NOMO-1 (cell line): ENCODE data around the gene STYX.
A peak's percentile ranks its signal among the peaks of the same experiment; 100 is the strongest.

Source experiments
- DNase-seq, 2 experiments: peaks; one replicate each; lab custom pipeline; 2025; ENCODE audit not compliant: unreplicated experiment in 2 of 2; lab: John Stamatoyannopoulos, UW

Gene STYX

DNA sequence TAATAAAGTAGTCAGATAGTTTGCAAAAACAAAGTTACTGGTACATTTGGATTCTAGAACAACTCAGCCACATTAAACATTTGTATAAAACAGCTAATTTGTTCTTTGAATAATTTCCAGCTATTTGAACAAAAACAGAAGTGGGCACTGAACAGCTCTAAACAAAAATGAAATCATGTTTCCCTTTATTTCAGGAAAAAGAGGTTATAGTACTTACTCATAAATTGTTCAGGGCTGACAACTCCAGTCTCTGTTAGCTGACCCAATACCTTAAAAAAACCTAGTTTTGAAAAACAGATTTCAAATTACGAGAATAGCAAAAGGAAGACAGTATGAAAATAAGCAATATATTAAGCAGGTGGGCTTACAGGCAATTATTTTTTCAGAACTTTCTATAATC, 53.2 kb downstream of the STYX start:
- DNase-seq = peak in 1 of 2 experiments; percentile 7

DNA sequence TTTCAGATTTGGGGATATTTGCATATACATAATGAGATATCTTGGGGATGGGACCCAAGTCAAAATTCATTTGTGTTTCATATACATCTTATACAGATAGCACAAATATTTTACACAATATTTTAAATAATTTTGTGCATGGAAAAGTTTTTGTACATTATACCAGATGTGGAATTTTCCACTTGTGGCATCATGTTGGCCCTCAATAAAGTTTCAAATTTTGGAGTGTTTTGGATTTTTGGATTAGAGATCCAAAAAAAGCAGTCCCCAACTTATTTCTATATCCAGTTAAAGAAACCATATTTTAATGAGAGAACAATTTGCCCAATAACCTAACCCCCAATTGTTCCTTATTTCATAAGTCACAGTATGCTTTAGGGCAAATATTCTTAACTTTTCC, 56.9 kb downstream of the STYX start:
- no peak for DNase-seq

DNA sequence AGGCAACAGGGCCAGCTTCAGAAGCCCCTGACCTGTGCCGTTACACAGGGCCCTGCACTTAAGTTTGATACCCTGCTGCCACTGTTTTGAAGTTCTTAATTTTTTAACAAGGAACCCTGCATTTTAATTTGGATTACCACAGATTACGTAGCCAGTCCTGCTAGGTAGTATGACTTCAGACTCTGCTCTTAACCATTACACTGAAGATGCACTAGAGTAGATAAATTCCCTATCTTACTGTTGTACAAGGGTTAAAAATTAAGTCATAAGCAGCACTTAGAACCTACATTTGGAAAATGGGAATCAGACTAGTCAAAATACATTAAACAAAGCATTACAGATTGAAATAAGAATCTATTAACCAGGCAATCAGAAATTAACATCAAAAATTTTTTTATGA, 59.2 kb downstream of the STYX start:
- no peak for DNase-seq

DNA sequence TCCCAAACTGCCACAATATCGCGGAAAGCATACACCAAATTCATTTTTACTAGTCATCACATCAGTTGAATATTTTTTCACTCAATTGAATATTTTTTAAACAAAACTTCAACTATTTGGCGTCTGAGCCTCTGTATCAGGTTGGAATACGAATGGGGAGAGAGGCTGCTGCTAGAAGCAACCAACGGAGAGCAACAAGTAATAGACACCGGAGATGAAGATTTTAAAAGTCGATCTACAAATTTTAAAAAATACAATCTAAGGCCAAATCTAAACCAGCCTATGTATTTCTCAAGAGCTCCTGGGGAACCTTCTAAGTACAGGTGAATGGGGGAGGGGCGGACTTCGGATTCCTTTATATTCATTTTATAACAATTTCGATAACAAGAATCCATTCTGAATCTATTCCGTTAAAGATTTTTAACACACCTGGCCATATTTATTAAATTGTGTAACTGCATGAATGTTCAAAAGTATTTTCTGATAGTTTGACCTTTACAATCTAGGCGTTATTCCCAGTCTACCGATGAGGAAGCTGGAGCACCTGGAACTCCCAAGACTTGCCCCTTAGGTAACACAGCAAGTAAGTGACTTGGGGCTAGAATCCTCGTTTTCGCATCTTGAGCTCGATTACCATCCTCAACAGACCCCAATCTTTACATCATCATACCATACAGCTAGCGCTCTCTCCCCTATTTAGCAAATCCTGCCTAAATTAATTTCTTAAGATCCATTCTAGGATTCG, 60.2 kb downstream of the STYX start:
- no peak for DNase-seq

DNA sequence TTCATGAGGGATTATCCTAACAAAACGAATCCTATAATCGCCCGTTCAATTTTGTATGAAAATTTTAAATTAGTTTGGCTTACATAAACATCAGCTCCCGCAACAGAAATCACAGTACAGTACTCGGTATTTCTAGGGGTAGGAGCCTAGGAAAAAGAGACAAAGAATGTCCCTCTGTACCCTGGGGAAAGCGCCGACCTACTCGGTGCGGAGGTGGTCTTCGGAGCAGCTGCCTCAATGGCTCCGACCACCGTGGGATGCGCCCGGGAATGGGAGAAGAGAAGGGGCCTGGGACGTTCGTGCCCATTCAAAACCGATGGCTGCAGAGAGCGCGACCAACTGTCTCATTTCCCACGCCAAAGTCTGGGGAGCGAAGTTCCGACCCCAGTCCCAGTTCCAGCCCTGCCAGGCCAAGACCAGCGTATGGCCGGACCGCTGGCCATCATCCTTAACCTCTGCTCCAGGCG, 60.8 kb downstream of the STYX start:
- DNase-seq = no peak

DNA sequence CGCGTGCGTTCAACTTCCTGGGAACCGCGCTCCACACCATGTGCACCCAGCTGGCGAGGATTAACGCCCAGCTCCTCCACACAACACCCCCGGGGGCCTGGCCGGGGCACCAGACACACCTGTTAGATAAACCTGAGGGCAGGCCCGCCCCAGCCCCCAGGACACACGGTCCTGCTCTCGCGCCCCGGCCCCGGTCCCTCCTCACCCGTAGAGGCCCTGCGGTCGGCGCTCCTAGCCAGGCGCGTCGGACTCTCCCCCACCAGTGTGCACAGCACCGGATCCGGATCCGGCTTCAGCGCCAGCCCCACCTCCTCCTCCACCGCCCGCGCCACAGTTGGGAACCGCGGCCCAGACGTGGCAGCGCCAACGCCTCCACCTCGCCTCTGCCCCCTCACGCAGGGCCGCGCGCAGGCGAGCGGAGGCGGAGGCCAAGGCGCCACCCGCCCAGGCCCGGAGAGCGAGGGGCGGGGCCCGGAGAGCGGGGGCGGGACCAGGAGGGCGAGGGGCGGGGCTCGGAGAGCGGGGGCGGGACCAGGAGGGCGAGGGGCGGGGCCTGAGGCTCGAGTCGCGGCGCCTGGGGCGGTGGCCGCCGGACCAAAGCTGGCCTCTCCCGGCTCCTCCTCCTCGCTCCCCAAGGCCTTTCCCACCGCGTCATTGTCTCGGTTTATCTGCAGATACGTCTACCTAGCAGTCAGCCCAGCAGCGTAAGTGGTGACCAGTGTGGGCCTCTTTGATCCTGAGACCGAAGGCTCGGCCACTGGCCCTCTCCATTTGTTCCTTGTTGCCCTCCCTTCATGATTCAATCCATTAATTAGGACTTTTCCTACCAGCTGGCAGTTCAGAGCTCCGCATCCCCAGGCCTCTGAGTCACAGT, 61.5 kb downstream of the STYX start, which contains the start of gene GNPNAT1:
Gene GNPNAT1, minus strand, starts transcription at position 385 of the 874 bp plus-strand sequence. CDS start 6,957 bp downstream, outside the sequence.
- DNase-seq = peak; percentile 78 to 89

DNA sequence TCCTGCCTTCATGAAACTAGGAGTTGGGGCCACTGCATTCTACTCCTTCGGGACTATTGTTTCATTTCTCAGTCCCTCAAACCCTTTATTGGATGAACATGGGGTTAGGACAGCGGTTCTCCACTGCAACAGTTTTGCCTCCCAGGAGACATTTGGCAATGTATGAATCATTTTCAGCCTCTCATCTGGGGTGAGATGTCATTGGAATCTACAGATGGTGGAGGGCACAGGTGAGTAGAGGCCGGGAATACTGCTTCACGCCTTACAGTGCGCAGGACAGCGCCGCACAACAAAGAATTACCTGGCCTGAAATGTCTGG, 62.1 kb downstream of the STYX start:
- no peak for DNase-seq

DNA sequence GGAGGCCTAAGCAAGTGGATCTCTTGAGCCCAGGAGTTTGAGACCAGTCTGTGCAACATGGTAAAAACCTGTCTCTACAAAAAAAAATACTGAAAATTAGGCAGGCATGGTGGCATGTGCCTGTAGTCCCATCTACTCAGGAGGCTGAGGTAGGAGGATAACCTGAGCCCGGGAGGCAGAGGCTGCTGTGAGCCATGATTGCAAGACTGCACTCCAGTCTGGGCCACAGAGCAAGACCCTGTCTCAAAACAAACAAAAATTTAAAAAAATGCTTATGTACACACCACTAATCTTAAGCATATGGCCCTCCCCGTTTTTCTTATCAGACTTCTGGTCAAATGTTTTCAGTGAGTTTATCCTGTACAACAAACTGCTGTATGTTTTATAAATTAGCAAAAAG, 63.1 kb downstream of the STYX start:
- no peak for DNase-seq

DNA sequence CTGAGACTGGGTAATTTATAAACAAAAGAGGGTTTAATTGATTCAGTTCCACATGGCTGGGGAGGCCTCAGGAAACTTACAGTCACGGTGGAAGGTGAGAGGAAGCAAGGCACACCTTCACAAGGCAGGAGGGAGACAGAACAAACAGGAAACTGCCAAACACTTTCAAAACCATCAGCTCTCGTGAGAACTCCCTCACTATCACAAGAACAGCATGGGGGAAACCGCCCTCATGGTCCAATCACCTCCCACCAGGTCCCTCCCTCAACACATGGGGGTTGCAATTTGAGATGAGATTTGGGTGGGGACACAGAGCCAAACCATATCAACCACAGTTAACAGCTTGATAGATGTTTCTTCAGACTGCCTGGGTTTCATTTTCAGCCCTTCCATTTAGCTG, 67.7 kb downstream of the STYX start:
- DNase-seq = no peak

DNA sequence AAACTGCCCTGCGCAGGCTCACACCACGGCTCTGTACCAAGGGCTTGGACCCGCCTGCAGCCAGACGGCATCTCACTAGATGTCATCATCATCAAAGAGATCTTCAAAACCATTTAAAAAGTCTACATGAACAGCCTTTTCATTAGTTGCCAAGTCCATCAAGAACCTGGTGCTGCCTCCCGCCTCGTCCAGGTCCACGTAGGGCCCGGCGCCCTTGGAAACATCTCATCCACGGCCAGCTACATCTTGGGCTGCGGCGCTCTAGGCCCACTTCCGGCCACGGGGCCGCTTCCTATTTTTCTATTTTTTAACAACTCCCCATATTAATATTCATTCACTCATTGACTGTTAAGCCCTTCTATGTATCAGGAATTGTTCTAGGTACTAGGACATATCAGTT, 68.9 kb downstream of the STYX start:
- DNase-seq = no peak

DNA sequence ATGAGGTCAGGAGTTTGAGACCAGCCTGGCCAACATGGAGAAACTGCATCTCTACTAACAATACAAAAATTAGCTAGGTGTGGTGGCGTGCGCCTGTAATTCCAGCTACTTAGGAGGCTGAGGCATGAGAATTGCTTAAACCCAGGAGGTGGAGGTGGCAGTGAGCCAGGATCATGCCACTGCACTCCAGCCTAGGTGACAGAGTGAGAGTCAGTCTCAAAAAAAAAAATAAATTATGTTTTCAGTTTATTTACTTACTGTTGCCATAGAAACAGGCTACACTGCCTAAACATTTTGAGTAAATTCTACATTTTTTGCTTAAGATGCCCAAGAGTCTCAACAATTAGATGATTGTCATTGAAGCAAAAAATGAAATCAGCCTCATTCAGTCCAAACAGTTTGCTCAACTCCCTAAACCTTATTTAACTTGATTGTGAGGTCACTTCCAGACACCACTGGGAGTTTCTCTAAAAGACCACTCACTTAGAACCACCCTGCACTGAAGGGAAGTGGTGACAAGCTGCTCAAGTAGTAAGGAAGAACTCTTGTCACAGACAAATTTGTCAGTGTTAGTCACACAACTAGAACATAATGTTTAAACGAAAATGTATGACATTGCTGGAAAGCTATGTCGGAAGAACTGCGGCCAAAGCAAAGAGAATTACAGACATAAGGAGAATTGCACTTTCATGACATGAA, 71.2 kb downstream of the STYX start:
- peak in 1 of 2 experiments; percentile 8 for DNase-seq

DNA sequence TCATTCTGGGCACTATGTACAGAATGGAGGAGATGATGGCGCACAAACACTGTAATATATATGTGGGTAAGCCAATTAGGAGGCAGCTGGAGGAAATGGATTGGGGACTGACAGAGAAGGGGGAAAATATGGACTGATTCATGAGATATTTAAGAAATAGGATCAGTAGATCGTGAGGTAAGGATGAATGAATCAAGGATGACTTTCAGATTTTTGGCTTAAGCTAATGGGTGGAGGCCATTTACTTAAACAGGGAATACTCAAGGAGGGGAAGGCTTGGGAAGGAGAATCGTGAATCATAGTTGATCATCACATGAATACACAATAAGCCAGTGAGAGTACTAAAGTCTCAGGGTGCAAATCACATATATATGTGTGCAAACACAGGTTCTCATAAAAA, 72.6 kb downstream of the STYX start:
- DNase-seq = no peak

DNA sequence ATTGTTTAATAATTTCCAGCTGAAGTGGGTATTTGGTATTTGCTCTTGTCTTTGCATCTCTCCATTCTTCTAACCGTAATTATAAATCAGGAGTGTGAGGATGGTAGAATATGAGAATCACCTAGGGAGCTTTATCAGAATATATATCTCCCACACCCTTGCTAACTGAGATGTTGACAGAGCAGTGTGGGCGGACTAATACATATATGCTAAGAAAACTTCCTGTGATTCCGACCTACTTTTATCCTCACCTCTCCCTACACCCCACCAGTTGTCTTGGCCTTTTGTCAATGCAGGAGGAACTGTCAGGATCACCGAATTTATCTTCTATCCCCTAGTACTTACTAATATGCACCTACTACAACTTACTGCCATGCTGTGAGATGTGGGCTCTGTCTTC, 76.1 kb downstream of the STYX start:
- no peak for DNase-seq

DNA sequence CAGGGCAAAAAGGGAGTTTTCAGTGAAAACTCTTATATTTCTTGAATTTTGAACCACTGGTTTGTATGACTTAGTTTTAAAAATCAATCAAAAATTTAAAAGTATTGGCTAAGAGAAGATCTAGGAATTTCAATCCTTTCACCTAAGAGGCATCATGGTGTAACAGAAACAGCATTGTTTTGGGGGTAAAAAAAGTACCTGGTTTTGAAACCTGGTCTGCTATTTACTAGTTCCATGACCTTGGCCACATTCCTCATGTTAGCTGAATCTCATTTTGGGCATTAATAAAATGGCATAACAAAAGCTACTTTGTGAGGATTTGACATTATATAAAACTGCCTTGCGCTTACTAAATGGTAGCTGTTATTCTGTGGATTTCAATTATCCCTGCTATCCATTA, 78.1 kb downstream of the STYX start:
- DNase-seq = no peak

DNA sequence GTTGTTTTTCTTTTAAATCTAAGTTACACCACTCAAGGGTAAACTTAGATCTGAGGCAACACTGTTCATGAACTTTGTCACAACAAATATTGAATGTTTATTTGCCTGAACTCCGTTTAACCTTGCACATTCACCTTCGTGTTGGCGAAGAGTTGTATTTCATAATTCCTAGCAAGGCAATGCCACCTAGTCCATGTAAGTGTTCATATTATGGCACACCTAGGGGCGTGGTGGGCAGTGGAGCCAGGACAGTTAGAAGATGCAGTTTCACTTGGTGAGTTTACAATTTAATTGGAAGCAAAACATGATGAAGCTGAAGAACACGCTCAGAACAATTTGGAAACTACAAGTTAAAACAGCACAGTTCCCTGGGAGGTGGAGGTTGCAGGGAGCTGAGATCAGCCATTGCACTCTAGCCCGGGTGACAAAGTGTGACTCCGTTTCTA, 91.9 kb downstream of the STYX start:
- DNase-seq = no peak

DNA sequence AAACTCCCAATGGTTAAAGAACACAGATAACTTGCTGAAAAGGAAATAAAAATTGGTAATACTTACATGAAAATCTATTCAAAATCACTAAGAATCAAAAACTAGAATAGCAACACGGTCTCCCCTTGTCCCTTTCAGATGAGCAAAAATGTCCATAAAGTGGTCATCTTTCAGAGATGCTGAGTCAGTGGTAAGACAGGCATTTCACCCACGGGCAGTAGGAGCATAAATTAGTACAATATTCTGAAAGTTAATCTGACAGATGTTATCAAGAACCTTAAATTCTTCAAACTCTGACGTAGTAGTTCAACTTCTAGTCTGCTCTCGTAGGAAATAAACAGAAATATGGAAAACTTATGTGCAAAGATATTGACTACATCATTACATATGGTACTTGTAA, 94.5 kb downstream of the STYX start:
- DNase-seq = no peak
